K562 (cell line): ENCODE results near the gene DBP. TPM values are rescaled to one million over a fixed set of nuclear protein-coding genes. Genes with fewer than 3 reads are reported as not detected.

Experiments used
- ATF3 ChIP-seq, 2 experiments: fragments of 450-650 bp in 1 of 2; sonication (generic) in 1 of 2; formaldehyde crosslinking in 1 of 2; IDR thresholded peaks in 1 of 2; conservative IDR thresholded peaks in 1 of 2; 2 replicates each; pipeline versions ENCODE4 v1.6.1 to v1.8.1; 2016 to 2023; ENCODE audit warnings: mild to moderate bottlenecking in 2 of 2, moderate library complexity in 2 of 2, inconsistent platforms in 1 of 2, missing genetic modification reagents in 1 of 2
- DPF2 ChIP-seq: fragments of 450-650 bp; IDR thresholded peaks from 2 replicates; pipeline ENCODE4 v1.6.1; 2016
- E2F6 ChIP-seq, 2 experiments: IDR thresholded peaks; 2 replicates each; pipeline ENCODE4 v1.6.1; 2011; ENCODE audit warnings: borderline replicate concordance in 1 of 2, control low read depth in 1 of 2, low read depth in 1 of 2, low read length in 1 of 2, mild to moderate bottlenecking in 1 of 2, mixed read lengths in 1 of 2, moderate library complexity in 1 of 2; ENCODE audit not compliant: insufficient read depth in 1 of 2, insufficient read length in 1 of 2, poor library complexity in 1 of 2, severe bottlenecking in 1 of 2; ENCODE audit errors: extremely low read depth in 1 of 2
- GATAD2A ChIP-seq: fragments of 450-650 bp; IDR thresholded peaks from 2 replicates; pipeline ENCODE4 v1.6.1; 2017
- IRF1 ChIP-seq: sonication (generic); formaldehyde crosslinking; IDR thresholded peaks from 2 replicates; pipeline ENCODE4 v1.8.0; 2022; ENCODE audit warnings: missing genetic modification reagents, mild to moderate bottlenecking, borderline replicate concordance
- NKRF ChIP-seq: fragments of 450-650 bp; IDR thresholded peaks from 2 replicates; pipeline ENCODE4 v1.6.1; 2016; ENCODE audit warnings: borderline replicate concordance
- PCBP2 ChIP-seq: fragments of 200-400 bp; formaldehyde crosslinking; IDR thresholded peaks from 2 replicates; pipeline ENCODE4 v1.6.1; 2018; ENCODE audit warnings: low read length, low read depth, mild to moderate bottlenecking, moderate library complexity; ENCODE audit not compliant: poor library complexity, severe bottlenecking
- SMARCA4 ChIP-seq: fragments of 450-650 bp; IDR thresholded peaks from 2 replicates; pipeline ENCODE4 v1.6.1; 2016
- ZBTB40 ChIP-seq, 2 experiments: fragments of 450-650 bp in 1 of 2; sonication (generic) in 1 of 2; formaldehyde crosslinking in 1 of 2; IDR thresholded peaks; 2 replicates each; pipeline versions ENCODE4 v1.7.1 to v1.9.0; 2016 to 2022; ENCODE audit warnings: inconsistent platforms in 1 of 2, mild to moderate bottlenecking in 1 of 2, missing genetic modification reagents in 1 of 2
- ZEB2 ChIP-seq: fragments of 450-650 bp; IDR thresholded peaks from 2 replicates; pipeline ENCODE4 v1.6.1; 2016
- polyA plus RNA-seq, 8 experiments: library from polyadenylated mRNA; depleted of rRNA in 4 of 8; stranded (reverse) in 5 of 8; unstranded in 3 of 8; fragments of >200 nt; fragmentation: Nextera tagmentation in 2 of 8; fragmentation: Illumina TruSeq in 1 of 8; extraction: Ambion mirVana in 2 of 8; extraction: Trizol in 1 of 8; gene quantifications; 2 replicates each; pipeline versions ENCODE4 v1.2.1 to v1.2.3, GENCODE V29; 2011 to 2014; ENCODE audit warnings: inconsistent platforms in 1 of 8, missing spikeins in 1 of 8
- total RNA-seq, 7 experiments: library from RNA; depleted of rRNA in 6 of 7; stranded (reverse); fragments of >200 nt in 6 of 7; fragmentation: Illumina TruSeq in 2 of 7; extraction: Trizol in 2 of 7; gene quantifications; 2 replicates each; pipeline versions ENCODE4 v1.2.1 to v1.2.3, GENCODE V29; 2011 to 2021; ENCODE audit warnings: low replicate concordance in 1 of 7

DBP gene
- total and polyA plus RNA-seq, 9 of the 15 experiments (the other 6 are each of a cell fraction or from before 2014, with no cell fraction given), result 0.25 to 5.5 (median 1.8) TPM

- TF ChIP-seq IRF1 (no peak), PCBP2 (no peak), ZBTB40 (IDR thresholded peaks at IDR 0.05) (peak; percentile 68; the same call in 1 of the 2 replicates), ZBTB40 (CRISPR knock-in tag; IDR thresholded peaks at IDR 0.05) (no peak), ATF3 (IDR thresholded peaks at IDR 0.05) (peak; percentile 62), ATF3 (CRISPR knock-in tag; conservative IDR thresholded peaks at IDR 0.05) (no peak), ZEB2 (peak; percentile 87; the same call in 1 of the 2 replicates), SMARCA4 (0 out of 2 replicates have a peak, but pooled peaks have one; percentile 48), DPF2 (peak; percentile 66; the same call in 1 of the 2 replicates), E2F6 (IDR thresholded peaks at IDR 0.05; ENCODE audit: borderline replicate concordance in 1 of 2, extremely low read depth in 1 of 2, insufficient read depth in 1 of 2, insufficient read length in 1 of 2, low read depth in 1 of 2, low read length in 1 of 2, poor library complexity in 1 of 2, severe bottlenecking in 1 of 2) (peak in 1 of 2 experiments; percentile 67), NKRF (peak; percentile 72), GATAD2A (peak; percentile 53)
Measured at GRCh38 chr19:48646001-48646721, 9.0 kb upstream of the DBP start, which contains the start of gene CA11 (continued).
